H1 (cell line): Measurements from ENCODE around the gene CCL28. TPM values are rescaled to one million over a fixed set of nuclear protein-coding genes. Genes with fewer than 3 reads are reported as not detected.

ENCODE experiments used
- CTCF ChIA-PET: fragments of 300-600 bp; sonication (Branson Sonifier 250); formaldehyde crosslinking; loops from one replicate; lab custom pipeline; 2021; ENCODE audit not compliant: partially characterized antibody; lab: Charles Lee
- POLR2A ChIA-PET: fragments of 300-600 bp; sonication (Branson Sonifier 250); formaldehyde crosslinking; loops from one replicate; lab custom pipeline; 2021; ENCODE audit warnings: inconsistent platforms; ENCODE audit not compliant: partially characterized antibody; lab: Charles Lee
- DNase-seq, 2 experiments: peaks; one replicate each; pipeline versions ENCODE4 v3.0.0 to v3.0.0-alpha.2; 2010 to 2022; ENCODE audit warnings: low spot score in 2 of 2, low read depth in 1 of 2, mixed read lengths in 1 of 2
- FAIRE-seq: peaks from 2 replicates; lab custom pipeline; 2011; peaks lifted over from hg19 to GRCh38; lab: Jason Lieb, UNC
- H2AFZ ChIP-seq: 2 replicates; pipeline ENCODE4 v1.8.1; 2012; ENCODE audit warnings: low read length, inconsistent platforms
- H2AK5ac ChIP-seq: 2 replicates; pipeline ENCODE4 v1.6.1; 2013; ENCODE audit warnings: low read depth, low read length
- H2BK120ac ChIP-seq: replicated peaks from 2 replicates; pipeline ENCODE3; 2013; ENCODE audit warnings: low read depth, low read length, inconsistent platforms
- H2BK12ac ChIP-seq: 2 replicates; pipeline ENCODE4 v1.6.1; 2013; ENCODE audit warnings: low read depth, low read length
- H2BK15ac ChIP-seq: 2 replicates; pipeline ENCODE4 v1.6.1; 2013; ENCODE audit warnings: low read length
- H2BK20ac ChIP-seq: 2 replicates; pipeline ENCODE4 v1.6.1; 2013; ENCODE audit warnings: low read length
- H2BK5ac ChIP-seq: 2 replicates; pipeline ENCODE4 v1.6.1; 2013; ENCODE audit warnings: low read depth, low read length
- H3K14ac ChIP-seq: 2 replicates; pipeline ENCODE4 v1.6.1; 2013; ENCODE audit warnings: inconsistent platforms; ENCODE audit not compliant: insufficient read length
- H3K18ac ChIP-seq: 2 replicates; pipeline ENCODE4 v1.6.1; 2013; ENCODE audit warnings: low read length; ENCODE audit errors: extremely low read depth
- H3K23ac ChIP-seq: 2 replicates; pipeline ENCODE4 v1.6.1; 2013; ENCODE audit warnings: inconsistent platforms; ENCODE audit not compliant: insufficient read length
- H3K23me2 ChIP-seq: 2 replicates; pipeline ENCODE4 v1.6.1; 2013; ENCODE audit warnings: low read depth, low read length
- H3K27ac ChIP-seq: 2 replicates; pipeline ENCODE4 v1.6.1; 2011; ENCODE audit warnings: low read depth, low read length, inconsistent platforms
- H3K27me3 ChIP-seq, 4 experiments: replicated peaks in 1 of 4; 1 replicate in 1 of 4; 2 replicates in 3 of 4; pipeline versions ENCODE4 v1.6.1 to v1.8.1; 2011 to 2013; ENCODE audit warnings: low read length in 3 of 4, mild to moderate bottlenecking in 3 of 4, inconsistent platforms in 2 of 4, mixed read lengths in 2 of 4, moderate library complexity in 1 of 4; ENCODE audit not compliant: control insufficient read depth in 3 of 4, insufficient read depth in 3 of 4; ENCODE audit errors: extremely low read depth in 1 of 4
- H3K36me3 ChIP-seq, 4 experiments: 2 replicates each; pipeline versions ENCODE4 v1.6.1 to v1.8.1; 2011 to 2013; ENCODE audit warnings: mild to moderate bottlenecking in 4 of 4, low read length in 3 of 4, moderate library complexity in 2 of 4, control low read depth in 1 of 4, inconsistent platforms in 1 of 4; ENCODE audit not compliant: insufficient read depth in 4 of 4, control insufficient read depth in 2 of 4
- H3K4ac ChIP-seq: replicated peaks from 2 replicates; pipeline ENCODE3; 2013; ENCODE audit warnings: low read length, low read depth, mixed read lengths, inconsistent platforms; ENCODE audit not compliant: insufficient read length
- H3K4me1 ChIP-seq, 4 experiments: replicated peaks in 1 of 4; 1 replicate in 1 of 4; 2 replicates in 3 of 4; pipeline versions ENCODE4 v1.6.1 to v1.8.1; 2011 to 2013; ENCODE audit warnings: low read length in 3 of 4, inconsistent platforms in 2 of 4, mixed read lengths in 1 of 4; ENCODE audit not compliant: insufficient read depth in 4 of 4, control insufficient read depth in 3 of 4
- H3K4me2 ChIP-seq, 2 experiments: 2 replicates each; pipeline versions ENCODE4 v1.6.1 to v1.8.1; 2011 to 2013; ENCODE audit warnings: low read depth in 2 of 2, low read length in 2 of 2, control low read depth in 1 of 2, inconsistent platforms in 1 of 2, mild to moderate bottlenecking in 1 of 2; ENCODE audit not compliant: insufficient read depth in 1 of 2
- H3K4me3 ChIP-seq, 4 experiments: fragments of 200-600, 300-600 bp in 1 of 4; sonication (generic), shearing (Covaris generic), sonication (Bioruptor Twin) in 1 of 4; 2 replicates each; pipeline versions ENCODE4 v1.5.1 to v1.8.1; 2011 to 2016; ENCODE audit warnings: low read length in 4 of 4, low read depth in 3 of 4, control low read depth in 2 of 4, inconsistent platforms in 2 of 4, mild to moderate bottlenecking in 2 of 4, mixed read lengths in 1 of 4, moderate library complexity in 1 of 4; ENCODE audit not compliant: insufficient read depth in 2 of 4; ENCODE audit errors: extremely low read depth in 1 of 4
- H3K56ac ChIP-seq: replicated peaks from 2 replicates; pipeline ENCODE3; 2013; ENCODE audit warnings: low read depth, mild to moderate bottlenecking, mixed read lengths, low read length, inconsistent platforms; ENCODE audit not compliant: insufficient read length
- H3K79me1 ChIP-seq: 2 replicates; pipeline ENCODE4 v1.6.1; 2013; ENCODE audit warnings: low read depth, low read length, control low read depth
- H3K79me2 ChIP-seq, 2 experiments: 2 replicates each; pipeline versions ENCODE4 v1.6.1 to v1.8.1; 2012 to 2013; ENCODE audit warnings: low read length in 2 of 2, mild to moderate bottlenecking in 2 of 2, inconsistent platforms in 1 of 2; ENCODE audit not compliant: insufficient read depth in 2 of 2, control insufficient read depth in 1 of 2
- H3K9ac ChIP-seq, 4 experiments: replicated peaks in 1 of 4; 1 replicate in 1 of 4; 2 replicates in 3 of 4; pipeline versions ENCODE4 v1.6.1 to v1.8.1; 2011 to 2013; ENCODE audit warnings: low read depth in 3 of 4, low read length in 3 of 4, control low read depth in 2 of 4, mild to moderate bottlenecking in 2 of 4, moderate library complexity in 2 of 4, inconsistent platforms in 1 of 4; ENCODE audit errors: extremely low read depth in 1 of 4
- H3K9me3 ChIP-seq, 2 experiments: 2 replicates each; pipeline versions ENCODE4 v1.6.1 to v1.8.1; 2012 to 2013; ENCODE audit warnings: mild to moderate bottlenecking in 2 of 2, moderate library complexity in 2 of 2, control low read depth in 1 of 2, inconsistent platforms in 1 of 2, low read depth in 1 of 2, low read length in 1 of 2, mixed read lengths in 1 of 2; ENCODE audit not compliant: insufficient read depth in 2 of 2
- H4K20me1 ChIP-seq, 2 experiments: replicated peaks in 1 of 2; 2 replicates each; pipeline versions ENCODE3 to v1.8.1; 2011 to 2013; ENCODE audit warnings: inconsistent platforms in 2 of 2, low read length in 2 of 2, mild to moderate bottlenecking in 1 of 2; ENCODE audit not compliant: insufficient read depth in 2 of 2, control insufficient read depth in 1 of 2
- H4K5ac ChIP-seq: 2 replicates; pipeline ENCODE4 v1.6.1; 2013; ENCODE audit warnings: low read length, low read depth, mixed read lengths, inconsistent platforms; ENCODE audit not compliant: insufficient read length
- H4K8ac ChIP-seq: 2 replicates; pipeline ENCODE4 v1.8.0; 2013; ENCODE audit warnings: mild to moderate bottlenecking, moderate library complexity, low read length, inconsistent platforms; ENCODE audit not compliant: insufficient read depth; ENCODE audit errors: extremely low read depth
- H4K91ac ChIP-seq: replicated peaks from 2 replicates; pipeline ENCODE3; 2013; ENCODE audit warnings: low read length, mixed read lengths, inconsistent platforms; ENCODE audit not compliant: insufficient read length
- CEBPB ChIP-seq: IDR thresholded peaks from 2 replicates; pipeline ENCODE4 v1.6.1; 2012; ENCODE audit warnings: low read depth, low read length
- CHD1 ChIP-seq: IDR thresholded peaks from 2 replicates; pipeline ENCODE4 v1.6.1; 2012; ENCODE audit warnings: low read depth, low read length, improper control_type of control experiment
- SRF ChIP-seq: IDR thresholded peaks from 2 replicates; pipeline ENCODE4 v1.6.1; 2011; ENCODE audit warnings: mild to moderate bottlenecking, low read depth, low read length, moderate library complexity
- WGBS, 2 experiments: shearing (Covaris generic) in 1 of 2; methylation state at CpG; one replicate each; pipeline versions ENCODE4 v1.1.6 to v1.1.7; 2013 to 2015; ENCODE audit warnings: low lambda C conversion rate in 2 of 2, mixed read lengths in 2 of 2, inconsistent platforms in 1 of 2, low coverage in 1 of 2, missing lambda C conversion rate in 1 of 2; ENCODE audit not compliant: insufficient replicate concordance in 2 of 2, insufficient coverage in 1 of 2, insufficient read length in 1 of 2; ENCODE audit errors: extremely low coverage in 1 of 2, missing lambda C conversion rate in 1 of 2; 5-methylcytosine and 5-hydroxymethylcytosine counted together
- polyA plus RNA-seq, 7 experiments: library from polyadenylated mRNA; depleted of rRNA in 3 of 7; stranded (reverse) in 5 of 7; unstranded in 2 of 7; fragments of >200 nt in 5 of 7; fragments of 200-250 nt in 2 of 7; gene quantifications; 1 replicate in 5 of 7; 2 replicates in 1 of 7; 4 replicates in 1 of 7; pipeline versions ENCODE4 v1.2.1 to v1.2.3, GENCODE V29; 2011 to 2013; ENCODE audit warnings: missing spikeins in 2 of 7, mixed read lengths in 2 of 7
- total RNA-seq: library from RNA; stranded (reverse); fragmentation: NEBNext Ultra II Directional; extraction: Animal tissue kit (Norgen Biotek cat#: 25700); gene quantifications from 2 replicates; pipeline ENCODE4 v1.2.1, GENCODE V29; 2021

Gene CCL28
- total and polyA plus RNA-seq, 2 of the 8 experiments (the other 6 are each of a cell fraction or from before 2014, with no cell fraction given) = 0.95 TPM; not detected in 1

GRCh38 chr5:43421450-43422133 is 9.4 kb upstream of the CCL28 start:
- Histone ChIP-seq H3K18ac (no peak overlapping the region), H3K79me2 (no peaks in the 10 kb centered on the region), H3K4me1 (no peaks in the 10 kb centered on the region), H3K79me1 (no peaks in the 10 kb centered on the region), H2BK12ac (no peak overlapping the region), H4K5ac (no peak overlapping the region), H2BK5ac (no peak overlapping the region), H3K36me3 (no peaks in the 10 kb centered on the region), H4K8ac (no peak overlapping the region), H4K91ac (no peak overlapping the region), H3K9ac (no peak overlapping the region), H3K4ac (no peak overlapping the region), H2BK15ac (no peak overlapping the region), H3K56ac (no peak overlapping the region), H2BK20ac (no peak overlapping the region), H4K20me1 (no peaks in the 10 kb centered on the region), H3K23me2 (no peaks in the 10 kb centered on the region), H3K4me3 (no peak overlapping the region), H3K9me3 (peaks cover 0 to 2% of the 10 kb centered on the region in 2 experiments; a peak in 1 of 4 replicates), H2AK5ac (no peak overlapping the region), H3K27ac (no peak overlapping the region), H3K27me3 (no peaks in the 10 kb centered on the region), H2BK120ac (no peak overlapping the region), H3K4me2 (no peak overlapping the region), H2AFZ (no peak overlapping the region), H3K23ac (no peak overlapping the region), H3K14ac (no peak overlapping the region)
- ChIA-PET CTCF (no interaction called here), POLR2A (no interaction called here)
- 0 out of 2 replicates have a peak, but pooled peaks have one; percentile 2 for TF ChIP-seq CEBPB
- no peak for TF ChIP-seq SRF
- TF ChIP-seq CHD1 = no peak
- FAIRE-seq (no peak), DNase-seq (no peak)
- WGBS, 2 experiments = 91% methylated on average over 7 of the region's 7 CpGs; no CpG with 5 or more reads in 1 of the 2 experiments
